HCT116 (cell line): Measurements from ENCODE around the gene LIG3. TPM values are rescaled to one million over a fixed set of nuclear protein-coding genes. Genes with fewer than 3 reads are reported as not detected.

Experiments used
- ATAC-seq: fragments of 200-7000 bp; cut with Tn5 transposase; 2 replicates; pipeline ENCODE4 v1.9.1; 2020; ENCODE audit warnings: mild to moderate bottlenecking, moderate library complexity
- BruUV-seq: library from RNA; stranded (reverse); fragments of 400-500 nt; replicated peaks from 2 replicates; lab custom pipeline; 2021; lab: Mats Ljungman, UMichigan
- CTCF ChIA-PET: fragments of 300-600 bp; sonication (Branson Sonifier 250); formaldehyde crosslinking; loops from one replicate; lab custom pipeline; 2021; ENCODE audit warnings: antibody characterized with exemption; lab: Charles Lee
- POLR2A ChIA-PET: fragments of 300-600, 350-600 bp; sonication (Branson Sonifier 250); formaldehyde crosslinking; loops from one replicate; lab custom pipeline; 2021; ENCODE audit warnings: antibody characterized with exemption; lab: Charles Lee
- RAD21 ChIA-PET, 2 experiments: fragments of 300-600 bp; sonication (Branson Sonifier 250); formaldehyde crosslinking; loops; one replicate each; lab custom pipeline; 2023; ENCODE audit warnings: low total read pairs in 2 of 2; ENCODE audit not compliant: uncharacterized antibody in 2 of 2, unreplicated experiment in 2 of 2, low non-redundant PET in 1 of 2; lab: Charles Lee
- DNase-seq: peaks from one replicate; pipeline ENCODE4 v3.0.0-alpha.2; 2010; ENCODE audit warnings: low read depth, low spot score
- H2AFZ ChIP-seq: fragments of 200-600 bp; shearing (Covaris generic), sonication (generic); 2 replicates; pipeline ENCODE4 v1.6.1; 2017; ENCODE audit warnings: low read depth, mixed run types, mixed read lengths, antibody characterized with exemption, low read length; ENCODE audit not compliant: poor library complexity, severe bottlenecking
- H3K27ac ChIP-seq: 2 replicates; pipeline ENCODE4 v1.5.1; 2012; ENCODE audit warnings: low read depth, low read length
- H3K27me3 ChIP-seq: fragments of 200-600 bp; sonication (generic); 2 replicates; pipeline ENCODE4 v1.6.1; 2016; ENCODE audit warnings: mixed run types, low read length, mixed read lengths; ENCODE audit not compliant: insufficient read depth
- H3K36me3 ChIP-seq, 2 experiments: fragments of 200-500 bp in 1 of 2; fragments of 200-600 bp in 1 of 2; sonication (Bioruptor generic) in 1 of 2; sonication (generic) in 1 of 2; 2 replicates each; pipeline versions ENCODE4 v1.5.1 to v1.6.1; 2014 to 2016; ENCODE audit warnings: low read length in 2 of 2, inconsistent platforms in 1 of 2, mixed read lengths in 1 of 2, mixed run types in 1 of 2; ENCODE audit not compliant: insufficient read depth in 2 of 2, control insufficient read depth in 1 of 2
- H3K4me1 ChIP-seq, 2 experiments: fragments of 200-600 bp in 1 of 2; sonication (generic) in 1 of 2; 2 replicates each; pipeline versions ENCODE4 v1.5.1 to v1.6.1; 2012 to 2017; ENCODE audit warnings: low read length in 2 of 2, inconsistent platforms in 1 of 2, mild to moderate bottlenecking in 1 of 2, mixed read lengths in 1 of 2, mixed run types in 1 of 2, moderate library complexity in 1 of 2; ENCODE audit not compliant: insufficient read depth in 2 of 2, control insufficient read depth in 1 of 2
- H3K4me2 ChIP-seq: fragments of 200-600 bp; sonication (generic); 2 replicates; pipeline ENCODE4 v1.6.1; 2017; ENCODE audit warnings: mixed run types, low read length, mixed read lengths
- H3K4me3 ChIP-seq, 2 experiments: fragments of 200-600 bp in 1 of 2; sonication (generic) in 1 of 2; replicated peaks in 1 of 2; 2 replicates each; pipeline ENCODE4 v1.5.1; 2011 to 2016; ENCODE audit warnings: low read length in 2 of 2, control low read depth in 1 of 2, low read depth in 1 of 2, mild to moderate bottlenecking in 1 of 2, mixed read lengths in 1 of 2, mixed run types in 1 of 2
- H3K79me2 ChIP-seq: fragments of 200-600 bp; sonication (generic); 2 replicates; pipeline ENCODE4 v1.6.1; 2017; ENCODE audit warnings: mild to moderate bottlenecking, mixed run types, low read length, moderate library complexity, mixed read lengths; ENCODE audit not compliant: insufficient read depth
- H3K9ac ChIP-seq: fragments of 200-600 bp; sonication (generic); 2 replicates; pipeline ENCODE4 v1.6.1; 2016; ENCODE audit warnings: low read length, mixed read lengths
- H3K9me2 ChIP-seq: fragments of 200-600 bp; sonication (generic), shearing (Covaris generic); 2 replicates; pipeline ENCODE4 v1.6.1; 2017; ENCODE audit warnings: mixed run types, mild to moderate bottlenecking, moderate library complexity; ENCODE audit not compliant: insufficient read depth
- H3K9me3 ChIP-seq, 2 experiments: fragments of 200-500 bp in 1 of 2; fragments of 200-600 bp in 1 of 2; sonication (Bioruptor generic) in 1 of 2; sonication (generic) in 1 of 2; 2 replicates each; pipeline ENCODE4 v1.6.1; 2014 to 2017; ENCODE audit warnings: low read length in 2 of 2, mixed read lengths in 2 of 2, inconsistent platforms in 1 of 2, low read depth in 1 of 2, mild to moderate bottlenecking in 1 of 2, mixed run types in 1 of 2, moderate library complexity in 1 of 2; ENCODE audit not compliant: control insufficient read depth in 1 of 2, insufficient read depth in 1 of 2
- H4K20me1 ChIP-seq: fragments of 200-600 bp; sonication (generic), shearing (Covaris generic); 2 replicates; pipeline ENCODE4 v1.6.1; 2017; ENCODE audit warnings: mixed run types, mild to moderate bottlenecking, moderate library complexity; ENCODE audit not compliant: insufficient read depth
- ATF3 ChIP-seq: IDR thresholded peaks from 2 replicates; pipeline ENCODE4 v1.6.1; 2012
- CBX3 ChIP-seq: IDR thresholded peaks from 2 replicates; pipeline ENCODE4 v1.6.1; 2012; ENCODE audit warnings: low read depth
- CTCF ChIP-seq, 3 experiments: fragments of 200-600 bp in 1 of 3; sonication (generic) in 1 of 3; IDR thresholded peaks in 2 of 3; conservative IDR thresholded peaks in 1 of 3; 2 replicates each; pipeline ENCODE4 v1.5.1; 2012 to 2017; ENCODE audit warnings: low read depth in 2 of 3, low read length in 2 of 3, antibody characterized with exemption in 1 of 3, borderline replicate concordance in 1 of 3, control low read depth in 1 of 3, mild to moderate bottlenecking in 1 of 3, mixed read lengths in 1 of 3, mixed run types in 1 of 3, moderate library complexity in 1 of 3; ENCODE audit not compliant: insufficient read depth in 1 of 3
- EGR1 ChIP-seq: IDR thresholded peaks from 2 replicates; pipeline ENCODE4 v1.6.1; 2012; ENCODE audit warnings: low read depth
- ELF1 ChIP-seq: IDR thresholded peaks from 2 replicates; pipeline ENCODE4 v1.6.1; 2012; ENCODE audit warnings: low read depth, borderline replicate concordance
- EZH2phosphoT487 ChIP-seq: fragments of 200-600 bp; IDR thresholded peaks from 2 replicates; pipeline ENCODE4 v1.6.1; 2018; ENCODE audit warnings: antibody characterized with exemption, borderline replicate concordance
- FOSL1 ChIP-seq: IDR thresholded peaks from 2 replicates; pipeline ENCODE4 v1.6.1; 2012; ENCODE audit warnings: low read depth
- JUND ChIP-seq: IDR thresholded peaks from 2 replicates; pipeline ENCODE4 v1.6.1; 2012
- MAX ChIP-seq: IDR thresholded peaks from 2 replicates; pipeline ENCODE4 v1.6.1; 2012
- SIN3A ChIP-seq: IDR thresholded peaks from 2 replicates; pipeline ENCODE4 v1.6.1; 2012; ENCODE audit warnings: low read depth
- SP1 ChIP-seq: IDR thresholded peaks from 2 replicates; pipeline ENCODE4 v1.6.1; 2012; ENCODE audit warnings: low read depth
- SRF ChIP-seq: IDR thresholded peaks from 2 replicates; pipeline ENCODE4 v1.6.1; 2012; ENCODE audit warnings: low read depth
- TCF7L2 ChIP-seq: IDR thresholded peaks from 2 replicates; pipeline ENCODE4 v1.7.0; 2011; ENCODE audit warnings: borderline replicate concordance, inconsistent platforms; ENCODE audit not compliant: insufficient read depth, insufficient read length; ENCODE audit errors: extremely low read depth
- YY1 ChIP-seq: IDR thresholded peaks from 2 replicates; pipeline ENCODE4 v1.6.1; 2011; ENCODE audit warnings: low read length, low read depth, moderate library complexity, mild to moderate bottlenecking; ENCODE audit not compliant: insufficient replicate concordance; ENCODE audit errors: extremely low read depth
- ZBTB33 ChIP-seq: IDR thresholded peaks from 2 replicates; pipeline ENCODE4 v1.6.1; 2011; ENCODE audit warnings: mild to moderate bottlenecking, low read length, moderate library complexity; ENCODE audit not compliant: insufficient replicate concordance; ENCODE audit errors: extremely low read depth
- ZFX ChIP-seq: fragments of 450-650 bp; IDR thresholded peaks from 2 replicates; pipeline ENCODE4 v1.6.1; 2017
- ZNF274 ChIP-seq: fragments of 200-500 bp; sonication (Bioruptor generic); IDR thresholded peaks from 2 replicates; pipeline ENCODE4 v1.6.1; 2014; ENCODE audit warnings: mild to moderate bottlenecking, low read depth, low read length, inconsistent platforms
- intact Hi-C: fragments of 100-400 bp; cut with micrococcal nuclease; formaldehyde crosslinking; loops from 2 replicates; pipeline ENCODE4 v1.10.0; 2022
- total RNA-seq: library from RNA; stranded (reverse); gene quantifications from one replicate; pipeline ENCODE4 v1.2.1, GENCODE V29; 2021; ENCODE audit not compliant: unreplicated experiment

Gene LIG3
- total RNA-seq, 1 experiment from 2014 or later: 49.4 TPM

GRCh38 chr17:35030780-35031179 lies 50.5 kb downstream of the LIG3 start:
- ChIA-PET RAD21 (no interaction called here), CTCF (no interaction called here), POLR2A (no interaction called here)
- Histone ChIP-seq H3K4me3 (no peak overlapping the region), H3K9ac (no peak overlapping the region), H3K4me1 (no peaks in the 10 kb centered on the region), H3K27ac (no peak overlapping the region), H4K20me1 (no peaks in the 10 kb centered on the region), H3K4me2 (no peak overlapping the region), H3K9me2 (no peaks in the 10 kb centered on the region), H3K79me2 (no peaks in the 10 kb centered on the region), H2AFZ (no peak overlapping the region), H3K27me3 (no peaks in the 10 kb centered on the region), H3K36me3 (no peaks in the 10 kb centered on the region), H3K9me3 (no peaks in the 10 kb centered on the region)
- no peak for ATAC-seq
- no peak for TF ChIP-seq ZFX
- no peak for TF ChIP-seq ATF3
- no peak for TF ChIP-seq JUND
- TF ChIP-seq CBX3: no peak
- no peak for TF ChIP-seq YY1
- no peak for TF ChIP-seq MAX
- no peak for TF ChIP-seq EZH2phosphoT487
- TF ChIP-seq EGR1: no peak
- TF ChIP-seq SRF: no peak
- TF ChIP-seq TCF7L2: no peak
- intact Hi-C loops: no loop called here
- no TSS peak for BruUV-seq
- DNase-seq: no peak

GRCh38 chr17:35038453-35038852 lies 58.1 kb downstream of the LIG3 start:
- Histone ChIP-seq H3K4me3 (no peak overlapping the region), H3K4me2 (no peak overlapping the region), H2AFZ (no peak overlapping the region), H3K36me3 (no peaks in the 10 kb centered on the region), H3K9me2 (no peaks in the 10 kb centered on the region), H3K79me2 (peaks cover 9% of the 10 kb centered on the region; the same call in 1 of the 2 replicates), H3K9ac (no peak overlapping the region), H3K9me3 (no peaks in the 10 kb centered on the region), H3K27ac (no peak overlapping the region), H3K27me3 (no peaks in the 10 kb centered on the region), H3K4me1 (no peaks in the 10 kb centered on the region), H4K20me1 (no peaks in the 10 kb centered on the region)
- CTCF ChIA-PET: no interaction called here
- intact Hi-C loops: no loop called here
- POLR2A ChIA-PET: no interaction called here
- RAD21 ChIA-PET: no interaction called here
- no peak for ATAC-seq
- no TSS peak for BruUV-seq
- no peak for DNase-seq
- TF ChIP-seq CBX3 (no peak), ZFX (no peak), ATF3 (no peak), YY1 (no peak), ZBTB33 (no peak), CTCF (IDR thresholded peaks at IDR 0.05 in 2 of 3, conservative IDR thresholded peaks at IDR 0.05 in 1 of 3; ENCODE audit: borderline replicate concordance in 1 of 3, insufficient read depth in 1 of 3, low read depth in 2 of 3, low read length in 2 of 3) (no peak), SIN3A (no peak), ZNF274 (no peak), SRF (no peak), TCF7L2 (no peak), FOSL1 (no peak), ELF1 (no peak), SP1 (no peak)
